Epithelial cell of prostate (primary cell): Measurements from ENCODE around the gene TEAD4.

Experiments used
- DNase-seq: peaks from one replicate; pipeline ENCODE4 v3.0.0-alpha.2; 2011; ENCODE audit warnings: low read depth, low spot score
- H3K27ac ChIP-seq: fragments of 450-650 bp; 2 replicates; pipeline ENCODE4 v1.5.1; 2017; ENCODE audit warnings: mild to moderate bottlenecking

TEAD4 gene

DNA sequence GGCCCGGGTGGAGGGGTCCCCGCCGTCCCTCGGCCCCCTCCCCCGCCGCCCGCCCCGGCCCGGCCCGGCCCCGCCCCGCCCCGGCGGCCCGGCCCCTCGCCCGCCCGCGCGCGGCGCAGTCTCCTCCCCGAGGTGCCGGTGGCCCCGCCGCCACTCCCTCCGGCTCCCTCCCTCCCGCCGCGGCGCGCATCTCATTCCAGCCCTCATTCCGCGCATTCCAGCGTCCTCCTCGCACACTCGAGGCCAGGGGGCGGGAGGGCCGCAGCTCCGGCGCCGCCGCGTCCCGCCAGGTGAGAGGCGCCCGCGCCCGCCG, at the start of gene TEAD4:
Gene TEAD4, plus strand, starts transcription at position 206 of the 313 bp plus-strand sequence.
- peak within 1 kb of the TSS; percentile 65 for H3K27ac ChIP-seq
- DNase-seq: no peak

DNA sequence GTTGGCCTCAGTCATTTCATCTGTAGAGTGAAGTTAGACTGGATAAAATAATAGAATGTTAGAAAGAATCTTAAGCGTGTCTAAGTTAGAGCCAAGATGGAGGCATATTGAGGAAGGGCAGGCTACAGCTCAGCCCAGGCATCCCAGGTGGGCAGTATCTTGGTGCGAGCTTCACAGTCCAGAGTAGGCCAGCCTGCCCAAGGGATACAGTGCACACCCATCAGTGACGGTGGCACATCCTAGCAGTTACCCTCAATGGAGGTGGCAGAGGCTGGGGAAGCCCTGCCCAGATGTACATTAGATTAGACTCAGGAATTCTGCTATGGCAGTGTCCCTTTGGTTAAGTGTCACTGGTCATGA, 47.0 kb upstream of the TEAD4 start:
- no peak for DNase-seq
- no peak overlapping the region for H3K27ac ChIP-seq

DNA sequence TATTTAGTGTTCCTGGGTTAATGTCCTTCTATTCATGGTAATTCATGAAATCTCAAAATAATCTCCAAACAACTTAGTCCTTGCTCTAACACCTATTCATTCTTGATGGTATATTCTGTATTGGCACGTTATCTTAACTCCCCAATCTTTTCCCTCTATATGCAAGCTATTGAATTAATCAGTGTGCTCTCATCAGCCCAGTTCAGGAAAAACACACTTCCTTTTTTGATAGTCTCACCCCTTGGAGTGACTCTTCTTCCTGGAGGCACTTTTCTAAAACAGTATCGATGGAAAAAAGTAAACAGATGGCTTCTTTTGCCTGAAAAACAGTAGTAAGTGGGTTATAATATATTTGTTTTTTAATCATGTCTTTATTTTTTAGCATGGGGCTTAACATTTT, 39.9 kb upstream of the TEAD4 start:
- no peak for DNase-seq
- H3K27ac ChIP-seq: no peak overlapping the region

DNA sequence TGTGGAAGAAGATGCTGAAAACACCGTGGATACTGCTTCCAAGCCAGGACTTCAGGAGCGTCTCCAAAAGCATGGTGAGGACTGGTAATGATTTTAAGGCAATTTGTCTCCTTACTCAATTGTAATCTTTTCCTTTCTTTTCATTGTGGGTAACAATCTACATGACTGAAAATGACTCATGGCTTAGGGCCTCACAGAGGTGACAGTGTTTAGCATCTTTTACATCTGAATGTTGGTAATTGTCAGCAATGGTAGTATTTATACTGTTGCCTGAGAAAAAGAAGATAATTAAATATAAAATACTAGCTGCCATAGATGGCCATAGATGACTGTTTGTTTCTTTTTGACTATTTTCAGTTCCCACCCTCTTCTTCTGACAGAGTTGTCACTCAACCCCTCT, 36.9 kb upstream of the TEAD4 start:
- no peak overlapping the region for H3K27ac ChIP-seq
- DNase-seq: no peak

DNA sequence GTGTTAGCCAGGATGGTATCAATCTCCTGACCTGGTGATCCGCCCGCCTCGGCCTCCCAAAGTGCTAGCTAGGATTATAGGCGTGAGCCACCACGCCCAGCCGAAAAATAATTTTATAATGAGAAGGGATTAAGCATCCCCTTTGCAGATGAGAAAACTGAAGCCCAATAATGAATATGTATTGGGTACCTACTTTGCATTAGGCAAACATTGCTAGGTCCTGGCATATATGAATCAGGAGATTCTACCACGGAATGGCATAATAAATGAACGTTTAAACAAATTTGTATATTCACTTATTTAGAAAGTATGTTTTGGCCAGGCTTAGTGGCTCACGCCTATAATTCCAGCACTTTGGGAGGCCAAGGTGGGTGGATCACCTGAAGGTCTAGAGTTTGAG, 36.1 kb upstream of the TEAD4 start:
- H3K27ac ChIP-seq: no peak overlapping the region
- DNase-seq: no peak

DNA sequence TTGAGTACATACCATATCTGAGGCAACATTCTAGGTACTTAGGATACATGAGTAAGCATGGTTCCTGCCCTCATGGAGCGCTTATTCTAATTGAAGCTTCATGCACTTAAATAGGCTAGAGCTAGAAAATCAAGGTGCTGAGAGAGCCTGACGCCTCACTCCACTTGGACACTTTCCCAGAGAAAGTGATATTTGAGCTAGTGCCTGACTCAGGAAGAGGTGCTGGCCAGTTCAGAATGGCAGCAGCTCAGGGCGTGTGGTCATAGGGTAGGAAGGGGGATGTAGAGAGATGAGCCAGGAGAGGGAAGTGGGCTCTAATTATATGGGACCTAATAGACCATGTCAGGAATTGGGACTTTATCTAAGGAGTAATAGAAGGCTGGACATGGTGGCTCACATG, 35.2 kb upstream of the TEAD4 start:
- DNase-seq: no peak
- no peak overlapping the region for H3K27ac ChIP-seq

DNA sequence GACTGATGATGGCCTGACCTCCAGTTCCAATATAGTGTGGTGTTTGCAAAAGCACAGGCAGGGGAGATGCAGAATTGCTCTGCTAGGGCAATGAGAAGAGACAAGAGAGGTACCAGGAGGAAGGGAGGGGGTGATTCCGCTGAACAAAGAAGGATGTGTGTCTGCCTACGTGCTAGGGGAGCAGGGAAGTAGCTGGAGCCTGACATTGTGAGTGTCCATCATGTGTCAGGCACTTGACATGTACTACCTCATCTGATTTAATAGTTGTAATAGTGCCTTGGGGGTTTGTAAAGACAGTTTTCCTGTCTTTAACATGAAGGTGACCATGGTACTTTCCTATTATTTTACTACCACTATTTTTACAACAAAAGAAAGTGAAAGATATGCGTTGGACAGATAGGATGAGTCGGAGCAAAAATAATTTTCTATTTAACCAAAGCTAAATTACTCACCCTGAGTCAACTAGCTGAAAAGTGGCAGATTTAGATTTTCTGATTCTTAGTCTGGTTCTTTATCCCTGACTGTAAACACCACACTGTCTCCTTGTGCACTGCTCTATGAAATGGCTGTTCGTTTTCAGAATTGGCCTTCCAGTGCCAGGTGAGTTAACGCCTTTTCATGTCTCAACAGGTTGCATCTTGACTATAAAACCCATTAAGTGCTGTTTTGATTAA, 33.7 kb upstream of the TEAD4 start:
- no peak for DNase-seq
- H3K27ac ChIP-seq: peak overlapping the region; percentile 25

DNA sequence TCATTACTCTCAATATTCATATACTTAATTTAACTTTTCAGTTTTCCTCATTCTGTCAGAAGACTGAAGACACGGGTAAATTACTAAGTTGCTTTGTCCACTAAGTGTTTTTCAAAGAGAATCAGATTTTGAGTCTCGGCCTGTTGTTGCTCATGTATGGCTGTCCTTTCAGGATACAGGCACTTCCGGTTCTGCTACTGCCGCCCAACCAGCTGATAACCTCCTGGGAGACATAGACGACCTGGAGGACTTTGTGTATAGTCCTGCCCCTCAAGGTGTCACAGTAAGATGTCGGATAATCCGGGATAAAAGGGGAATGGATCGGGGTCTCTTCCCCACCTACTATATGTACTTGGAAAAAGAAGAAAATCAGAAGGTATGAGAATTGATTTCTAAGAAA, 28.3 kb upstream of the TEAD4 start:
- H3K27ac ChIP-seq: no peak overlapping the region
- DNase-seq: no peak

DNA sequence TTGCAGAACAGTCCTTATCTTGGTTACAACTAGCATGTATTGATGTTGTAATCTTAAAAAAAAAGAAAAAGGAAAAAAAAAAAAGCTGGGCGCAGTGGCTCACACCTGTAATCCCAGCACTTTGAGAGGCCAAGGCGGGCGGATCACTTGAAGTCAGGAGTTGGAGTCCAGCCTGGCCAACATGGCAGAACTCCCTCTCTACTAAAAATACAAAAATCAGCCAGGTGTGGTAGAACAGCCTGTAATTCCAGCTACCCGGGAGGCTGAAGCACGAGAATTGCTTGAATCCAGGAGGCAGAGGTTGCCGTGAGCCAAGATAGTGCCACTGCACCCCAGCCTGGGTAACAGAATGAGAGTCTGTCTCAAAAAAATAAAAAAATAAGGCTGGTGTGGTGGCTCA, 25.6 kb upstream of the TEAD4 start:
- no peak overlapping the region for H3K27ac ChIP-seq

DNA sequence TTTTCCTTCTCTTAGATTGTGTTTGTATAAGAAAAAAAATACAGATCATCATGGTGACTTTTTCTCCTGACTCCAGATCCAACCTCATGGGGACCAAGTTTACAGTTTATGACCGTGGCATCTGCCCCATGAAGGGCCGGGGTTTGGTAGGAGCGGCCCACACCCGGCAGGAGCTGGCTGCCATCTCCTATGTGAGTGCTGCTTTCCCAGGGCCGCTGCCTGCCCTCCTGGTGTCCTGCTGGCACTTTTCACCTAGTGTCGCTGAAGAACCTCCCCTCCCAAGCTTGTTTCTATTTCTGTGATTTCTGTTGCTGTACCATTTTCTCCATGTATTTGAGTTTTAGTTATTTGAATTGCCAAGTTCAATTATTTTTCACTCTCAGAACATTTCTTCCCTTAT, 24.8 kb upstream of the TEAD4 start:
- no peak overlapping the region for H3K27ac ChIP-seq
- no peak for DNase-seq

More for the DNA sequence above, 25.6 kb upstream of the TEAD4 start:
- DNase-seq: no peak

DNA sequence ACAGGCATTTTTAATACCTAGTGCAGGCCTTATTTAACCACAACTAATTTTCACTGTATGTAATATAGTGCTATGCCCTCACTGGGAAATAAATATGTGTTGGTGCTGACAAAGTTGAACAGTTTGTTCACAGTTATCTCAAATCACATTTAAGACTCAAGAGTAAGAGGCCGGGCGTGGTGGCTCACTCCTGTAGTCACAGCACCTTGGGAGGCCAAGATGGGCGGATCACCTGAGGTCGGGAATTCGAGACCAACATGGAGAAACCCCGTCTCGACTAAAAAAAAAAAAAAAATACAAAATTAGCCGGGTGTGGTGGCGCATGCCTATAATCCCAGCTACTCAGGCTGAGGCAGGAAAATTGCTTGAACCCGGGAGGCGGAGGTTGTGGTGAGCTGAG, 22.9 kb upstream of the TEAD4 start:
- no peak overlapping the region for H3K27ac ChIP-seq
- DNase-seq: no peak

DNA sequence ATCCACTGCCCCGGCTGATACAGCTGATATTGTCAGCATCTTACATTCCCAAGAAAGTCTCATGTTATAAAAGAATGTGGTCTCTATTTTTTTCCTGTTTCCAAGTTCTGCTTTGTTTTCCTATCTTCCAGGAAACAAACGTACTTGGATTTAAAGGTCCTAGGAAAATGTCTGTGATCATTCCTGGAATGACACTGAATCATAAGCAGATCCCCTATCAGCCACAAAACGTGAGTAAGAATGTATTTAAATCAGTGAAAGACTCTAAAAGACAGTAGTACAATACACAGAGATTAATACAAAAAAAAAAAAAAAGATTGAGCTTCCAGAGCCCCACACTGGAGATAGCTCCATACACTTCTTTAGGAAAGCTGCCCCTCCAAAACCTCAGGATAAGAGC, 21.7 kb upstream of the TEAD4 start:
- no peak for DNase-seq

DNA sequence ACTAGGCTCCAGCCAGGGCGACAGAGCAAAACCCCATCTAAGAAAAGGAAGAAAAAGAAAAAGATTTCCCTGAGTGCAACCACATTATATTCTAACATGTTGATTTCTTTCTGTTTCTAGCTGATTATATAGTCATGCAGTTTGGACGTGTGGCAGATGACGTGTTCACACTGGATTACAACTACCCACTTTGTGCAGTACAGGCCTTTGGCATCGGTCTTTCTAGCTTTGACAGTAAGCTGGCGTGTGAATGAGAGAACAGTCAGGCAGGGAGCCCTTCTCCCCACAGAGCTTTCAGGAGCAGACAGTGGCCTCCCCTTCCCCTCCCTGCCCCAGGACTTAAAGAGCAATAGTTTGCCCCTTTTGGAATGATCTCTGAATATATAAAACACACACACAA, 20.0 kb upstream of the TEAD4 start:
- no peak overlapping the region for H3K27ac ChIP-seq
- no peak for DNase-seq

More for the DNA sequence above, 21.7 kb upstream of the TEAD4 start:
- no peak overlapping the region for H3K27ac ChIP-seq

DNA sequence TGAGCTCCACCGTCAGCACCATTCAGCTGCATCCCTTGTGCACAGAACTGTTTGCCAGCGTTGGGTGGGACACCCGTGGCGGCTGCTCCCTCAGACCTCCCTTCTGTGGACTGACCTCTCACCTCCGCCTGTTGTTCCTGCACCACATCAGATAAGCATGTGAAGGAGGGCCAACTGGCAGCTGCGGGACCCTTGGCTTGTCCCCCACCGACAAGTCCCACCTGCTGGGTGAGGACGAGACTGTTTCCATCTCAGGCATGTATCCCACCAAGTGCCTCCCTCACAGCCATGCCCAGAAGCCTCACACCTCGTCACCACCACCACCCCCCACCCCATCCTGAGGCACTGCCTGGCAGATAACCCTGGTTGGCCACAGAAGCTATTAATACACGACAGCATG, 18.6 kb upstream of the TEAD4 start:
- H3K27ac ChIP-seq: no peak overlapping the region
- DNase-seq: no peak

DNA sequence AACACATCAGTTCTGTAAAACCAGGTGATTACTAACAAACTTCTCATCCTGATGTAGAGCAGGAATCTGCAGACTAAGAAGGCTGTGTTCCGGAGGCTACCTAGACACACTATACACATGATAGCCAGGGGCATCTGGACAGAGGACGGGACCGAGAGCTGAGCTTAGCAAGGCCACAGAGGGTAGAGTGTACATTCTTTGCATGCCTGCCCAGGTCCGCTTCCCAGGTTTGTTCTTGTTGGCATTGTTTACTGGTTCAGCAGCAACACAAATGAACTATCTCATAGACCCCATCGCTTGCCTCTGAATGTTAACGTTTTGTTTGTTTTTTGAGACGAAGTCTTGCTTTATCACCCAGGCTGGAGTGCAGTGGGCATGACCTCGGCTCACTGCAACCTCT, 17.7 kb upstream of the TEAD4 start:
- no peak for DNase-seq
- H3K27ac ChIP-seq: no peak overlapping the region

DNA sequence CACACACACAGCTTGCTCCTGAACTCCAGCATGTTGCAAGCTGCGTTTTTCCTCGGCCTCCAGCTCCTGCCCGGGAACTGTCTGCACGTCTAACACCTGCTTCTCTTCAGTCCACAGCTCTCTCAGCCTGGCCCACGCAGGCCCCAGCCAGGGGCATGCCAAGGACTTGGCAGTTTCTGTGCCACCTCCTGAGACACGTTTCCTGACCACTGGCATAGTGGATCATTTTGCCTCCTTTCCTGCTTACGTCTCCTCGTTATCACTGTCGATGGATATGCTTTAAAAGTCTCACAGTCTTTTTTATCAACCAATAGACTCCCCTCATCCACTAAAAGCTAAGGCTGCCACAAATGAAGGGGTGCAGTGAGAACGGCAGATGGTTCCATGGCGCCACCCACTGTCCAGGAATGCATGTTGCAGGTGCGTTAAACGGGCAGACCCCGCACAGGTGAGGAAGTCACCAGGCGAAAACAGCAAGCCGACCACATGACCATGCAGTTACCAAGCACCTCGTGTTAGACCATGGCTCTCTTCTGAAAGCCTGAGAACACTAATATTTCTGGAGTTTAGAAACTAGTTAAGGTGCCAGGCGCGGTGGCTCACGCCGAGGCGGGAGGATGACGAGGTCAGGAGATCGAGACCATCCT, 14.7 kb upstream of the TEAD4 start:
- no peak overlapping the region for H3K27ac ChIP-seq
- DNase-seq: no peak

DNA sequence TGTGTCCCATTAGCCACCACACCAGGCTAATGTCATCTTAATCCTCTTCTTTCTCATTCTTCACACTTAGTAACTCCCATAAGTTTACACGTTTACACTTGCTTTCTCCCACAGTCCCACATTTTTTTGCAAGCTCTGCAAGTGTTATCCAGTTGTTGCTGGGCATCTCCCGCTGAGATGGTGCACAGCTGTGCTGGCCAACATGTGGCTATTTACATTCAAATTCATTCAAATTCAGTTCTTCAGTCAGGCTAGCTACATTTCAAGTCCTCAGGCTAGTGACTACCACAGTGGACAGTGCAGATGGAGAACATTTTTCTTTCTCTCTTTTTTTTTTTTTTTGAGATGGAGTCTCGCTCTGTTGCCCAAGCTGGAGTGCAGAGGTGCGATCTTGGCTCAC, 9.8 kb upstream of the TEAD4 start:
- no peak overlapping the region for H3K27ac ChIP-seq
- DNase-seq: no peak

DNA sequence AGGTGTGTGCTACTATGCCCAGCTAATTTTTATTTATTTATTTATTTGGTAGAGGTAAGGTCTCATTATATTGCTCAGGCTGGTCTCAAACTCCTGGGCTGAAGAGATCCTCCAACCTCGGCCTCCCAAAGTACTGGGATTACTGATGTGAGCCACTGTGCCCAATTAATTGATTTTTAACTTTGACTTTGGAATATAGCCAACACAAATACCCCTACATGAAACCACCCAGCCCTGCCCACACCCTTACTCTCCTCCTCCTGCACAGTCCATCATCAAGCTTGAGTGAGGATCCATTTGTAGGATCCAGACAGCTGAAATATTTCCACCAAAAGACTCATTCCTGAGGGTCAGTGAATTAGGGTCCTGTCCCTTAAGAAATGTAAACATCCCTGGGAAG, 3.3 kb upstream of the TEAD4 start:
- no peak overlapping the region for H3K27ac ChIP-seq
- DNase-seq: no peak

DNA sequence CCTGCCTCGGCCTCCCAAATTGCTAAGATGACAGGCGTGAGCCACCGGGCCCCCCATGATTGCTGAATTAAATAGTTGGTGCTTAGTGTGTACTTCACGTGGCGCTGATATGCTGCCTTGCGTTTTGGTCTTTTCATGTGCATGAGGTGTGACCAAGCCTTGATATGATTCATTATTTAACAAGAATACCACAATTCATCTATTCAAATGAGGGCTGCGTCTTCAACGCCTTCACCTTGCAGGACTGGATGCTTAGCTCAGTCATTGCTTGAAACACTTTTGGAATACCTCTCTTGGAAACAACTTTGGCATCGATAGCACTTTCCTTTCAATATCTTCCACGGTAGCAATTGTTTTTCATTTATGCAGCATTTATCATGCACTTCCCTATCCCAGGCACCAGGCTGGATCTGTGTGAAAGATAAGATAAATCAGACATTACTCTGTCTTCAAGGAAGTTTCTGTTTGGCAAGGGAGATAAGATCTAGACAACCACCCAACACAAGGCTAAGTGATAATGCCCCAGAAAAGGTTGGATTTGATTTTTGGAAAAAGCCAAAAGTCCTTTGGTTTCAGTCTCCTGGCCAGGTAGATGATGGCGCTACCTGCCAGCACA, 1.3 kb upstream of the TEAD4 start:
- peak overlapping the region; percentile 65 for H3K27ac ChIP-seq
- peak; percentile 46 for DNase-seq

DNA sequence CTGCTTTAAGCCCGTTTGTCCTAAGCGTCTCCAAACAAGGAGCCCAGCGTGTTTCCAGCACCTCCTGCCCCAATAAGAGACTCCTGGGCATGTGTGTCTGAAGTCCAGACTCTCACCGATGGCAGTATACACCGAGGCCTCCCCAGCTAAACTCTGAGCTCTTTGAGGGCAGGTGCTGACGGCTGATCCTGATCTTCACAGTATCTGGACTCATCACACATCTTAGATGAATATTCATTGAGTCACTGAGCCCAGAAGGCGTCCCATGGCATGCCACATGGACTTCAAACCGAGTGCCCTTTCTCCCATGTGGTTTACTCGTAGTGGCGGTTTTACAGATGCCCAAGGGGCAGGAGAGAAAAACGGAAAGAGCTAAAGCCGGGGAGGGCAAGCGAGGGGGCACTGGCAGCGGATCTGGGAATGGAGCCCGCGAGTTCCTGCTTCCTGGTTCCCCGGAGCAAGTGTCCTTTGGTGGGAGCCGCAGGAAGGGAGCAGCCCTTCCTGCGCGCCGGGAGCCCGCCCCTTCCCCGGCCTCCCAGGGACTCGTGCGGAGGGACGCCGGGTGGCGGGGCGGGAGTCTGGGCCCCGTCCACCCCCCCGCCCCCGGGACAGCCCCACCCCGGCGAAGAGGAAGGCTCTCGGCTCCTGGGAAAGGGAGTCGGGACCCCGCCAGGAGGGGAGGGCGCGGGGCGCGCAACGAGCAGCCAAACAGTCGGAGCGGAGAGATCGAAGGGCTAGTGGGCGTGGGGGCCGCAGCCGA, 585 bp upstream of the TEAD4 start:
- peak; percentile 44 for DNase-seq
- H3K27ac ChIP-seq: peak overlapping the region; percentile 65
